GM12878 (cell line): ENCODE data around the gene SPEG. TPM values are rescaled to one million over a fixed set of nuclear protein-coding genes. Genes with fewer than 3 reads are reported as not detected.

Experiments
- ATAC-seq: fragments of 200-7000 bp; cut with Tn5 transposase; 3 replicates; pipeline ENCODE4 v1.9.1; 2020; ENCODE audit warnings: mild to moderate bottlenecking, moderate library complexity
- BruUV-seq: library from RNA; stranded (reverse); fragments of 400-500 nt; replicated peaks from 2 replicates; lab custom pipeline; 2021; lab: Mats Ljungman, UMichigan
- CTCF ChIA-PET: fragments of 300-600 bp; sonication (Branson Sonifier 250); formaldehyde crosslinking; extraction: SDS; loops from one replicate; lab custom pipeline; 2021; ENCODE audit warnings: inconsistent platforms; lab: Yijun Ruan, JAX
- POLR2A ChIA-PET: fragments of 350-600 bp; formaldehyde crosslinking; extraction: SDS; loops from one replicate; lab custom pipeline; 2021; ENCODE audit warnings: inconsistent platforms; lab: Charles Lee
- RAD21 ChIA-PET: fragments of 300-600 bp; sonication (Branson Sonifier 250); formaldehyde crosslinking; loops from one replicate; lab custom pipeline; 2023; ENCODE audit warnings: antibody characterized with exemption; ENCODE audit not compliant: unreplicated experiment; lab: Charles Lee
- SMC1A ChIA-PET: fragments of 300-600 bp; sonication (Branson Sonifier 250); formaldehyde crosslinking; loops from one replicate; lab custom pipeline; 2023; ENCODE audit not compliant: unreplicated experiment, uncharacterized antibody; lab: Charles Lee
- DNase-seq: peaks from one replicate; pipeline ENCODE4 v3.0.0-alpha.2; 2011; ENCODE audit warnings: low read depth, low spot score
- FAIRE-seq: peaks from 3 replicates; lab custom pipeline; 2011; peaks lifted over from hg19 to GRCh38; lab: Jason Lieb, UNC
- H2AFZ ChIP-seq: 2 replicates; pipeline ENCODE4 v1.6.0; 2011; ENCODE audit warnings: low read depth, low read length, control low read depth; ENCODE audit not compliant: control insufficient read depth
- H3K27ac ChIP-seq: 2 replicates; pipeline ENCODE4 v1.5.1; 2011; ENCODE audit warnings: control low read depth; ENCODE audit not compliant: control insufficient read depth, insufficient read depth
- H3K27me3 ChIP-seq, 2 experiments: replicated peaks in 1 of 2; 2 replicates each; pipeline versions ENCODE4 v1.6.0 to v1.6.1; 2011; ENCODE audit warnings: low read length in 1 of 2; ENCODE audit not compliant: control insufficient read depth in 2 of 2, insufficient read depth in 2 of 2
- H3K36me3 ChIP-seq, 2 experiments: 2 replicates each; pipeline ENCODE4 v1.5.1; 2011; ENCODE audit warnings: low read length in 1 of 2; ENCODE audit not compliant: control insufficient read depth in 2 of 2, insufficient read depth in 2 of 2
- H3K4me1 ChIP-seq: 2 replicates; pipeline ENCODE4 v1.6.1; 2011; ENCODE audit warnings: mild to moderate bottlenecking, low read length, moderate library complexity, mixed read lengths; ENCODE audit not compliant: control insufficient read depth, insufficient read depth
- H3K4me2 ChIP-seq: 2 replicates; pipeline ENCODE4 v1.6.0; 2011; ENCODE audit warnings: control low read depth; ENCODE audit not compliant: control insufficient read depth, insufficient read depth
- H3K4me3 ChIP-seq: fragments of 200-600 bp; sonication (generic); 2 replicates; pipeline ENCODE4 v1.5.1; 2016
- H3K79me2 ChIP-seq: 2 replicates; pipeline ENCODE4 v1.6.0; 2011; ENCODE audit warnings: low read length; ENCODE audit not compliant: control insufficient read depth, insufficient read depth
- H3K9ac ChIP-seq: 2 replicates; pipeline ENCODE4 v1.8.0; 2011; ENCODE audit warnings: low read length, control low read depth, mixed read lengths; ENCODE audit not compliant: control insufficient read depth, insufficient read depth
- H3K9me3 ChIP-seq: replicated peaks from 3 replicates; pipeline ENCODE4 v1.5.1; 2011; ENCODE audit warnings: mild to moderate bottlenecking, low read length; ENCODE audit not compliant: control insufficient read depth, insufficient read depth
- H4K20me1 ChIP-seq: 2 replicates; pipeline ENCODE4 v1.6.0; 2011; ENCODE audit not compliant: control insufficient read depth, insufficient read depth
- CHD2 ChIP-seq: IDR thresholded peaks from 2 replicates; pipeline ENCODE4 v1.6.1; 2011; ENCODE audit warnings: low read depth, low read length, improper control_type of control experiment, borderline replicate concordance
- CREB1 ChIP-seq: IDR thresholded peaks from 2 replicates; pipeline ENCODE4 v1.6.1; 2012; ENCODE audit warnings: low read depth, mild to moderate bottlenecking, inconsistent platforms
- EZH2 ChIP-seq: IDR thresholded peaks from 2 replicates; pipeline ENCODE4 v1.6.1; 2012; ENCODE audit warnings: low read depth, mild to moderate bottlenecking, control low read depth, inconsistent platforms, low read length, borderline replicate concordance; ENCODE audit not compliant: control insufficient read depth
- HDAC6 ChIP-seq: fragments of 200-600 bp; sonication (generic); IDR thresholded peaks from one replicate; pipeline ENCODE4 v1.8.0; 2017; ENCODE audit warnings: antibody characterized with exemption; ENCODE audit not compliant: unreplicated experiment
- RAD51 ChIP-seq: fragments of 450-650 bp; IDR thresholded peaks from 2 replicates; pipeline ENCODE4 v1.6.1; 2016; ENCODE audit warnings: moderate library complexity, mild to moderate bottlenecking, inconsistent platforms
- WRNIP1 ChIP-seq: IDR thresholded peaks from 2 replicates; pipeline ENCODE4 v1.6.1; 2011; ENCODE audit warnings: low read depth, low read length, improper control_type of control experiment, borderline replicate concordance
- ZSCAN29 ChIP-seq: fragments of 450-650 bp; IDR thresholded peaks from 2 replicates; pipeline ENCODE4 v1.6.1; 2017; ENCODE audit warnings: mild to moderate bottlenecking, moderate library complexity
- WGBS: methylation state at CpG from one replicate; pipeline ENCODE4 v1.1.6; 2016; ENCODE audit warnings: low lambda C conversion rate; ENCODE audit not compliant: insufficient replicate concordance, insufficient coverage; ENCODE audit errors: missing lambda C conversion rate; 5-methylcytosine and 5-hydroxymethylcytosine counted together
- in situ Hi-C: fragments of 300-500 bp; cut with MboI; formaldehyde crosslinking; loops from 9 replicates; pipeline ENCODE4 v1.14.3; 2018; ENCODE audit warnings: mixed read lengths
- intact Hi-C: fragments of 100-400 bp; cut with micrococcal nuclease; formaldehyde crosslinking; loops from one replicate; pipeline ENCODE4 v1.14.2; 2022; ENCODE audit not compliant: unreplicated experiment
- polyA plus RNA-seq, 11 experiments: library from polyadenylated mRNA; depleted of rRNA in 4 of 11; unstranded in 6 of 11; stranded (reverse) in 5 of 11; fragments of >200 nt; fragmentation: Nextera tagmentation in 4 of 11; fragmentation: Illumina TruSeq in 1 of 11; extraction: Ambion mirVana in 4 of 11; extraction: Trizol in 1 of 11; gene quantifications; 1 replicate in 1 of 11; 2 replicates in 10 of 11; pipeline versions ENCODE4 v1.2.1 to v1.2.3, GENCODE V29; 2011 to 2016; ENCODE audit warnings: inconsistent platforms in 2 of 11, missing spikeins in 2 of 11, low read depth in 1 of 11
- total RNA-seq, 4 experiments: library from RNA; depleted of rRNA in 3 of 4; stranded (reverse); fragments of >200 nt in 3 of 4; fragmentation: Illumina TruSeq in 1 of 4; extraction: Trizol in 1 of 4; gene quantifications; 2 replicates each; pipeline versions ENCODE4 v1.2.1 to v1.2.3, GENCODE V29; 2013 to 2021
- TF ChIP-seq, protein P1 (sequence below): IDR thresholded peaks from 2 replicates; pipeline ENCODE4 v1.6.1; 2011; ENCODE audit warnings: low read depth, mild to moderate bottlenecking, low read length, moderate library complexity, borderline replicate concordance; ENCODE audit errors: extremely low read depth

SPEG gene
- total and polyA plus RNA-seq, 10 of the 15 experiments (the other 5 are each of a cell fraction or from before 2014, with no cell fraction given) = 0.03 to 0.28 TPM; not detected in 8

DNA sequence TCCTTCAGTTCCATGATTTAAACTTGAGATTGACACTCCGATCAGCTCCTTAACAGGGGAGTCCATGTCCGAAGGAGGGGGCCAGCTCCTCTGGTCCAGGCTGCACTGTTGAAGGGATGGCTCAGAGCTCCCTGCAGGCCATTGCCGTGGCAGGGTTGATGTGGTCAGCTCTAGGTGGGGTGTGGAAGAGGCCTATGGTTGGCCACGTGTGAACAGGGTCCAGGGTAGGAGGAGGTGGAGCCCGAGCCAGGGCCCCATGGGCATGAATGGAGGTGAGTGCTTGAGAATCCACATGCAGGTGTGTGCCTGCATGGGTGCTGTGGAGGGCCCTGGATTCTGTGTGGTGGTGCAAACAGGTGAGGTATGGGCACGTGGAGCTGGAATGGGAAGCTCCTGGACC, 1.1 kb downstream of the SPEG start:
- ChIA-PET CTCF (interaction anchor here (1.1 kb wide), 1 partner anchor 95 kb away, joined by 3 read pairs; no protein-coding TSS in a partner anchor), POLR2A (no interaction called here), SMC1A (no interaction called here), RAD21 (no interaction called here)
- Histone ChIP-seq H3K9me3 (no peaks in the 10 kb centered on the region), H4K20me1 (no peaks in the 10 kb centered on the region; the same call in 1 of the 2 replicates), H3K27ac (no peak overlapping the region), H3K4me2 (no peak overlapping the region), H3K4me1 (no peaks in the 10 kb centered on the region), H2AFZ (no peak overlapping the region), H3K36me3 (no peaks in the 10 kb centered on the region), H3K79me2 (no peaks in the 10 kb centered on the region), H3K27me3 (peaks cover 4 to 15% of the 10 kb centered on the region in 2 experiments; a peak in 3 of 4 replicates), H3K4me3 (no peak overlapping the region), H3K9ac (no peak overlapping the region)
- TF ChIP-seq CREB1 = no peak
- TF ChIP-seq RAD51 = no peak
- intact Hi-C loops = no loop called here
- DNase-seq = no peak
- WGBS = 25% methylated on average over 6 of the region's 6 CpGs
- no peak for ATAC-seq
- in situ Hi-C loops = no loop called here
- no TSS peak for BruUV-seq
- FAIRE-seq = no peak

DNA sequence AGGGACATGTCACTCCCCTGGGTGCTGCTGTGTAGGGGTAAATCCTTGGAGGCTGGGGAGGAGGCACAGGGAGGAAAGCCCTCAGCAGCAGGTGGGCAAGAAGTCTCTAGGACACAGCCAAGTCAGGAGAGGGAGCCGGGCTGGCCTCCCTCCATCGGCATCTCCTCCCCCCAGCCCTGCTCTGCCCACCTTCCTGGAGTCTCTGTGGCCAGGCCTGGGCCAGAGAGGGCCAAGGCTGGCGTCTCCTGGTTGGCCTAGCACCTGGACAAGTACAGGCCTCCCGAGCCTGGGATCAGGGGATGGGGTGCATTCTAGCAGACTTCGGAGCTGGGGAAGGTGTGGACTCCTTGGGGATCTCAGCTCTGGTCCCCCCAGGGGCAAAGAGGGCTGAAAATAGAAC, 1.8 kb downstream of the SPEG start:
- Histone ChIP-seq H2AFZ (no peak overlapping the region), H3K9ac (no peak overlapping the region), H3K9me3 (no peaks in the 10 kb centered on the region), H3K4me2 (no peak overlapping the region), H3K27me3 (peaks cover 7 to 19% of the 10 kb centered on the region in 2 experiments), H3K27ac (no peak overlapping the region), H4K20me1 (no peaks in the 10 kb centered on the region; the same call in 1 of the 2 replicates), H3K79me2 (no peaks in the 10 kb centered on the region), H3K4me3 (no peak overlapping the region), H3K4me1 (no peaks in the 10 kb centered on the region), H3K36me3 (no peaks in the 10 kb centered on the region)
- POLR2A ChIA-PET = no interaction called here
- intact Hi-C loops = no loop called here
- no peak for ATAC-seq
- FAIRE-seq = no peak
- SMC1A ChIA-PET = no interaction called here
- BruUV-seq = no TSS peak
- 3% methylated on average over 5 of the region's 5 CpGs for WGBS
- in situ Hi-C loops = no loop called here
- CTCF ChIA-PET = interaction anchor here (0.9 kb wide), 2 partner anchors 33 to 45 kb away, joined by 3 read pairs; no protein-coding TSS in a partner anchor
- RAD21 ChIA-PET = interaction anchor here (0.8 kb wide), 1 partner anchor 93 kb away, joined by 3 read pairs; no protein-coding TSS in a partner anchor
- TF ChIP-seq, protein P1, sequence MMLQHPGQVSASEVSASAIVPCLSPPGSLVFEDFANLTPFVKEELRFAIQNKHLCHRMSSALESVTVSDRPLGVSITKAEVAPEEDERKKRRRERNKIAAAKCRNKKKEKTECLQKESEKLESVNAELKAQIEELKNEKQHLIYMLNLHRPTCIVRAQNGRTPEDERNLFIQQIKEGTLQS = no peak
- no peak for TF ChIP-seq HDAC6
- no peak for TF ChIP-seq ZSCAN29
- no peak for TF ChIP-seq CHD2
- no peak for TF ChIP-seq WRNIP1
- TF ChIP-seq EZH2 = no peak
- no peak for DNase-seq
